Nephron progenitor cell (in vitro differentiated cells): ENCODE measurements around the gene MBOAT1.

Experiments
- DNase-seq: peaks from one replicate; pipeline ENCODE4 v3.0.0; 2021
- H3K27ac Mint-ChIP-seq: 2 replicates; pipeline ENCODE4 v1.8.0; 2021; ENCODE audit warnings: mild to moderate bottlenecking, moderate library complexity, mixed read lengths
- H3K27me3 Mint-ChIP-seq: 2 replicates; pipeline ENCODE4 v1.8.0; 2021; ENCODE audit warnings: mild to moderate bottlenecking, low read depth, mixed read lengths; ENCODE audit not compliant: poor library complexity
- H3K36me3 Mint-ChIP-seq: 2 replicates; pipeline ENCODE4 v1.8.0; 2021; ENCODE audit warnings: low read depth, mixed read lengths
- H3K4me1 Mint-ChIP-seq: 2 replicates; pipeline ENCODE4 v1.8.0; 2021; ENCODE audit warnings: mixed read lengths
- H3K4me3 Mint-ChIP-seq: 2 replicates; pipeline ENCODE4 v1.8.0; 2021; ENCODE audit warnings: mild to moderate bottlenecking, moderate library complexity, mixed read lengths
- H3K9me3 Mint-ChIP-seq: 2 replicates; pipeline ENCODE4 v1.8.0; 2021; ENCODE audit warnings: mild to moderate bottlenecking, moderate library complexity, mixed read lengths
- CTCF ChIP-seq: fragments of 200-600 bp; sonication (generic); IDR thresholded peaks from 2 replicates; pipeline ENCODE4 v1.5.0; 2021; ENCODE audit warnings: antibody characterized with exemption

The MBOAT1 gene

DNA sequence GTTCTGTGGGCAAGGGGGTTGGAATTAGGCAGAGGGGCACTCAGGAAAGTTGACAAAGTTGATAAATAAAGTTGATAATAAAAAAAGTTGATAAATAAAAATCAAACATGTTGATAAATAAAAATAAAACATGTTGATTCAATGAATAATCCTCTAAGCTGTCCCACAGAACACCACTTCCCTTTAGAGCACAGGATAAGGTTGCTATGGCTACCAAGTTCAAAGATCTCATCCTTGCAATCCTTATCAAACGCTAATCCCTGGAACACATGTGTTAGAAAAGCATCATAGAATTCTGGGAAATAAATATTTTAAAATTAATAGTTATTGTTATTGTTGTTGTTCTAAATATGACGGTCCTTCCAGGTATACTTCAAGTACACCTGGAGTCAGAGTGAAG is 33.9 kb downstream of the MBOAT1 start:
- Mint-ChIP-seq H3K36me3 (peaks cover 4% of the 10 kb centered on the region), H3K4me1 (no peaks in the 10 kb centered on the region), H3K27ac (no peak overlapping the region), H3K9me3 (peaks cover 11% of the 10 kb centered on the region), H3K27me3 (peaks cover 2% of the 10 kb centered on the region), H3K4me3 (no peak overlapping the region)
- no peak for DNase-seq
- TF ChIP-seq CTCF: no peak

- Mint-ChIP-seq H3K36me3 (no peaks in the 10 kb centered on the region), H3K4me1 (no peaks in the 10 kb centered on the region)
Observed at GRCh38 chr6:20175810-20176410, 36.4 kb downstream of the MBOAT1 start.

DNA sequence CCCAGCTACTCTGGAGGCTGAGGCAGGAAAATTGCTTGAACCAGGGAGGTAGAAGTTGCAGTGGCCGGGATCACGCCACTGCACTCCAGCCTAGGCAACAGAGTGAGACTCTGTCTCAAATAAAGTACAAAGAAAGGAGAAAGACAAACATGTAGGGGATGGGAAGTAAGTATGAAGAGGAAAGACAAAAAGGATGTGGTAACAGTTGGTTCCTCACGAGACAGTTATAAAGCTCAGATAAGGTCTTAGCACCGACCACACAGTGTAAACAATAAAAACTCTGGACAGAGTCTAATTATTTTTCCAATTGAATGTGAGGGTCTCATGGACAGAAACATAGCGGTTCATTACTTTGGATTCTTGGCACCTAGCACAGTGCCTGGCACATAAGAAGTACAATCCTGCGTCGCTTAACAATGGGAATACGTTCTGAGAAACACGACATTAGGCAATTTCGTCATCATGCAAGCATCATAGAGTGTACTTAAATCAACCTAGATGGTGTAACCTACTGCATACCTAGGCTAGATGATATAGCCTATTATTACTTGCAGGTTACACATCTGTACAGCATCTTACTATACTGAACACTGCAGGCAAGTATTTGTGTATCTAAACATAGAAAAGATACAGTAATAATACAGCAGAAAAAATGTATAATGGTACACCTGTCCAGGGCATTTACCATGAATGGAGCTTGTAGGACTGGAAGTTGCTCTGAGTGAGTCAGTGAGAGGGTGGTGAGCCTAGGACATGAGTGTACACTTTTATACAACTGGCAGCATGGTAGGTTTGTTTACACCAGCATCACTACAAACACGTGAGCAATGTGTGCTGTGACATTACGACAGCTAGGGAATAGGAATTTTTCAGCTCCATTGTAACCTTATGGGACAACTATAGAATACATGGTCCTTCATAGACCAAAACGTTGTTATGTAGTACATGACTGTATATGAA is 38.2 kb downstream of the MBOAT1 start:
- H3K36me3 Mint-ChIP-seq: no peaks in the 10 kb centered on the region

More at GRCh38 chr6:20175810-20176410, 36.4 kb downstream of the MBOAT1 start:
- DNase-seq: no peak
- no peak for TF ChIP-seq CTCF
- no peak overlapping the region for H3K4me3 Mint-ChIP-seq
- peak overlapping the region; percentile 51 for H3K27ac Mint-ChIP-seq
- peaks cover 2% of the 10 kb centered on the region for H3K27me3 Mint-ChIP-seq
- H3K9me3 Mint-ChIP-seq: peaks cover 3% of the 10 kb centered on the region

DNA sequence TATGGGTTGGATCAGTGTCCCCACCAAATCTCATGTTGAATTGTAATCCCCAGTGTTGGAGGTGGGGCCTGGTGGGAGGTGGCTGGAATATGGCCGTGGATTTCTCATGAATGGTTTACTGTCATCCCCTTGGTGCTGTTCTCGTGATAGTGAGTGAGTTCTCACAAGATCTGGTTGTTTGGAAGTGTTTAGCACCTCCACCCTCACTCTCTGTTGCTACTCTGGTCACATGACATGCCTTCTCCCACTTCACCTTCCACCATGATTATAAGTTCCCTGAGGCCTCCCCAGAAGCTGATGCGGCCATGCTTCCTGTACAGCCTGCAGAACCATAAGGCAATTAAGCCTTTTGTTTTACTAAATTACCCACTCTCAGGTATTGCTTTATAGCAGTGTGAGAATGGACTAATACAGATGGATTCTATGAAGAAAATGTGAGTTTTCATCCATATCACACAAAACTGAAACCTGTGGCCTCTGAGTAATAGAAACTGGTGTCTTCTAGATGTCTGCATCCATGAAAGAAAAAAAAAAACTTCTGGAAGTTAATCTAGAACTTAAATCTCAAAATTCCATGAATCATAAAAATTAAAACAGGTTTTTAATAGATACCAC is 39.3 kb downstream of the MBOAT1 start:
- no peaks in the 10 kb centered on the region for H3K27me3 Mint-ChIP-seq
- H3K27ac Mint-ChIP-seq: peak overlapping the region; percentile 14
- H3K4me3 Mint-ChIP-seq: no peak overlapping the region
- no peaks in the 10 kb centered on the region for H3K4me1 Mint-ChIP-seq
- no peak for TF ChIP-seq CTCF
- no peak for DNase-seq
- no peaks in the 10 kb centered on the region for H3K36me3 Mint-ChIP-seq
- H3K9me3 Mint-ChIP-seq: no peaks in the 10 kb centered on the region

More for the DNA sequence above, 38.2 kb downstream of the MBOAT1 start:
- no peaks in the 10 kb centered on the region for H3K27me3 Mint-ChIP-seq
- no peaks in the 10 kb centered on the region for H3K9me3 Mint-ChIP-seq
- no peak for DNase-seq
- H3K4me3 Mint-ChIP-seq: no peak overlapping the region
- no peak for TF ChIP-seq CTCF
- no peaks in the 10 kb centered on the region for H3K4me1 Mint-ChIP-seq
- H3K27ac Mint-ChIP-seq: no peak overlapping the region

DNA sequence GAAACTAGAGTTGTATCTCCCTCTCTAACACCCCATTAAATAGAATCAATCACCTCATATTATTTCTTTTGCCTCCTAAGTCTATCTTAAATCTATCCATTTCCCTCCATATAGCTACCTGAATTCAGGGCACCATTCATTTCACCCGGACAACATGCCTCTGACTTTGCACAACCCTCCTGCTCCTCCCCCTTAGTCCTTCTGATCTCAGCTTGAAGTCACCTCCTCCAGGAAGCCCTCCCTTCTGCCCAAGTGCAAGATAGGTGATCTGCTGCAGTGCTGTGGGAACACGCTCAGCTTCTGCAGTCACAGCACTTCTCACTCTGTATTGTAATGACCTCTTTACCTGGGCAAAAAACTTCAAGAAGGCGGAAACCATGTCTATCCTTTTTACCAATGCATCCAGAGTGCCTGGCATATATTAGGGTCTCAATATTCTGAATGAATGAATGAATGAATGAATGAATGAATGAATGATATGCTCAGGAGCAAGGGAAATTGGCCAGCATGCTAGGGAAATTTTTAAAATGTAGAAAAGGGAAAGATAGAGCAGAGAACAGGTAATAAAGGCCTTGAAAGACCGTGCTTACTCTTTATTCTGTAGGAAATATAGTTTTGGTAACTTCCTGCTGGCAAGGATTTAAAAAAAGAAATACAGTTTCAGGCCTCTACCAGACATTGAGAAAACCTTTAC is 41.7 kb downstream of the MBOAT1 start:
- Mint-ChIP-seq H3K4me3 (no peak overlapping the region), H3K36me3 (no peaks in the 10 kb centered on the region), H3K27ac (no peak overlapping the region), H3K27me3 (no peaks in the 10 kb centered on the region), H3K9me3 (no peaks in the 10 kb centered on the region), H3K4me1 (no peaks in the 10 kb centered on the region)
- DNase-seq: no peak
- TF ChIP-seq CTCF: no peak
